Panc1 (cell line): Measurements from ENCODE around the gene NEB.

Experiments
- CTCF ChIP-seq: fragments of 450-650 bp; IDR thresholded peaks from 2 replicates; pipeline ENCODE4 v1.5.1; 2017; ENCODE audit warnings: mild to moderate bottlenecking
- POLR2AphosphoS5 ChIP-seq: IDR thresholded peaks from 2 replicates; pipeline ENCODE4 v1.6.1; 2012; ENCODE audit warnings: mild to moderate bottlenecking, low read depth, low read length, moderate library complexity
- REST ChIP-seq, 2 experiments: IDR thresholded peaks; 2 replicates each; pipeline ENCODE4 v1.6.1; 2011 to 2012; ENCODE audit warnings: low read depth in 2 of 2, control low read depth in 1 of 2, low read length in 1 of 2, mild to moderate bottlenecking in 1 of 2, moderate library complexity in 1 of 2; ENCODE audit not compliant: insufficient read depth in 1 of 2
- SIN3A ChIP-seq: IDR thresholded peaks from 2 replicates; pipeline ENCODE4 v1.6.1; 2012; ENCODE audit warnings: low read depth, mild to moderate bottlenecking, low read length, moderate library complexity, borderline replicate concordance; ENCODE audit not compliant: insufficient read depth
- TCF7L2 ChIP-seq: IDR thresholded peaks from 2 replicates; pipeline ENCODE4 v1.6.1; 2011; ENCODE audit warnings: mild to moderate bottlenecking, low read depth, low read length, inconsistent platforms

- TF ChIP-seq CTCF (no peak), REST (IDR thresholded peaks at IDR 0.05; ENCODE audit: insufficient read depth in 1 of 2, low read depth in 2 of 2, low read length in 1 of 2) (no peak), POLR2AphosphoS5 (no peak), SIN3A (no peak), TCF7L2 (no peak)
These were observed 17.6 kb downstream of the NEB start for GRCh38 chr2:151716721-151717120.
